Lower leg skin (tissue), 3 donors: ENCODE results near the gene VPS37B.

ENCODE experiments used
- CTCF ChIP-seq, 3 donors: fragments of 450-650 bp; IDR thresholded peaks; one replicate each; pipeline ENCODE4 v1.5.1; 2016; ENCODE audit warnings: antibody characterized with exemption in 3 of 3, mild to moderate bottlenecking in 3 of 3, moderate library complexity in 2 of 3
- POLR2A ChIP-seq, 2 donors: fragments of 450-650 bp; IDR thresholded peaks; one replicate each; pipeline ENCODE4 v1.6.1; 2016 to 2017; ENCODE audit warnings: antibody characterized with exemption in 2 of 2, mild to moderate bottlenecking in 1 of 2, moderate library complexity in 1 of 2

GRCh38 chr12:122908915-122909314 lies 13.0 kb upstream of the VPS37B start:
- TF ChIP-seq CTCF (IDR thresholded peaks at IDR 0.05) (no peak), POLR2A (IDR thresholded peaks at IDR 0.05) (no peak)
